NT2/D1 (cell line): ENCODE data around the gene HYDIN.

Experiments used
- DNase-seq: peaks from one replicate; pipeline ENCODE4 v3.0.0-alpha.2; 2011; ENCODE audit warnings: low read depth, low spot score
- H3K27me3 ChIP-seq: 2 replicates; pipeline ENCODE4 v1.6.0; 2011; ENCODE audit warnings: mild to moderate bottlenecking; ENCODE audit not compliant: insufficient read length, insufficient read depth
- H3K36me3 ChIP-seq: 2 replicates; pipeline ENCODE4 v1.6.1; 2011; ENCODE audit warnings: mild to moderate bottlenecking, low read length, mixed read lengths; ENCODE audit not compliant: insufficient read depth, insufficient read length
- H3K4me1 ChIP-seq: 2 replicates; pipeline ENCODE4 v1.5.1; 2011; ENCODE audit not compliant: insufficient read depth, insufficient read length
- H3K4me3 ChIP-seq: 2 replicates; pipeline ENCODE4 v1.5.1; 2011; ENCODE audit warnings: low read depth; ENCODE audit not compliant: insufficient read length
- H3K9ac ChIP-seq: 2 replicates; pipeline ENCODE4 v1.6.0; 2011; ENCODE audit warnings: low read depth; ENCODE audit not compliant: insufficient read length
- H3K9me3 ChIP-seq: 2 replicates; pipeline ENCODE4 v1.5.1; 2011; ENCODE audit warnings: mild to moderate bottlenecking, low read length; ENCODE audit not compliant: insufficient read depth
- SUZ12 ChIP-seq: IDR thresholded peaks from 2 replicates; pipeline ENCODE4 v1.6.1; 2011; ENCODE audit not compliant: insufficient read length, insufficient read depth; ENCODE audit errors: extremely low read depth
- YY1 ChIP-seq: IDR thresholded peaks from 2 replicates; pipeline ENCODE4 v1.6.1; 2011; ENCODE audit not compliant: insufficient read length, insufficient read depth
- ZNF274 ChIP-seq: IDR thresholded peaks from 2 replicates; pipeline ENCODE4 v1.6.1; 2011; ENCODE audit warnings: mild to moderate bottlenecking, low read depth, low read length

Gene HYDIN

DNA sequence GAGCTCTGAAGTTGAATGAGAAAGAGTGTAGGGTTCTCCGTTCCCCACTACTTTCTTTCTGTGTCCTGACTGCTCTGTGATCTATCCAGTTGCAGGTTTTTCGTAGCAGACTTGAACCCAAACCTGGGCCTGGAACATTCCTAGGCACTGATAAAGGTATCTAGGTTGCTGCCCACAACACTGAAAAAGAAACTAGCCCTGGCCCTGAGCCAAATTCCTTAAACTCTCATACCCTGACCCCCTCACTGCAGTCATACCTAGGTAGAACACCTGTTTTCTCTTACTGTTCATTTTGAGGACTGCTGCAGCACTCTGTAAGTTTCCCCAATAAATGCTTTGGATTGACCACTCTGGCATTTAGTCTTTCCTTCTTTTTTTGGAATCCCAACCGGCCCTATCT lies 5.4 kb downstream of the HYDIN start:
- TF ChIP-seq SUZ12 (no peak), ZNF274 (no peak)
- Histone ChIP-seq H3K27me3 (no peaks in the 10 kb centered on the region), H3K4me3 (no peak overlapping the region), H3K9me3 (peaks cover 47% of the 10 kb centered on the region), H3K36me3 (no peaks in the 10 kb centered on the region), H3K4me1 (no peaks in the 10 kb centered on the region), H3K9ac (no peak overlapping the region)
- DNase-seq: no peak

DNA sequence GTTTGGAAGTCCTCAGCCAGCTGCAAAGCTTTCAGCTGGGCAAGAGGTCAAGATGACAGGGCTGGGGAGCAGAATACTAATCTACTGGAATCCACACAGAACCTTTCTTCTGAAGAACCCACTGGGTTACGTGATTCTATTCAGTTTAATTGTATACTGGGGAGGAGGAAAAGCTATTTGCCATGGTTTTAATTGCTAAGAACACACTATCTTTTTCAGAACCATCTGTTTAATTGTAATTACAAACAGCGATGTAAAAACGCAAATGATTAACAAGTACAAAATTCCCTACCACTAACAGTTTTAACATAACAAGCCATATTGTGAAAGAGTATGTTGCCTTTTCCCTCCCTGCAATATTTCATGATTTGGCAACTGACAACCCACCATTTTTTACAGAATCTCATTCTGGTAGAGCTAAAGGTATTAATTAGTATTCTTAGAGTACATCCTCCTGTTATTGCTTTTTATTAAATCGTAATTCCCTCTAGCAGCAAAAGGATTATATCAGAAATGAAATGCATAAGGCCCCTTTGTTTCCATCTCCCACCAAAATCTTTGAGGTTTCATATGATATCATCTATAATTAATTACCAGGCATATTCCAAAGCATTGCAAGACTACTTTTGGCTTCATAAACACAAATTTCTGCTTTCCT lies 12.1 kb downstream of the HYDIN start:
- Histone ChIP-seq H3K9ac (no peak overlapping the region), H3K9me3 (peaks cover 10% of the 10 kb centered on the region), H3K27me3 (no peaks in the 10 kb centered on the region), H3K36me3 (no peaks in the 10 kb centered on the region), H3K4me3 (no peak overlapping the region), H3K4me1 (no peaks in the 10 kb centered on the region)
- TF ChIP-seq SUZ12 (no peak), ZNF274 (no peak), YY1 (no peak)
- DNase-seq: no peak

GRCh38 chr16:71217506-71217905 lies 13.0 kb downstream of the HYDIN start:
- no peaks in the 10 kb centered on the region for H3K27me3 ChIP-seq
- H3K4me1 ChIP-seq: no peaks in the 10 kb centered on the region
- no peaks in the 10 kb centered on the region for H3K36me3 ChIP-seq
- H3K9me3 ChIP-seq: peaks cover 9% of the 10 kb centered on the region
- TF ChIP-seq SUZ12 (no peak), YY1 (no peak), ZNF274 (no peak)
- no peak overlapping the region for H3K9ac ChIP-seq
- H3K4me3 ChIP-seq: no peak overlapping the region
- DNase-seq: no peak

- TF ChIP-seq ZNF274: no peak
- no peak for TF ChIP-seq SUZ12
- no peak for TF ChIP-seq YY1
- no peak overlapping the region for H3K9ac ChIP-seq
- no peaks in the 10 kb centered on the region for H3K36me3 ChIP-seq
- no peak overlapping the region for H3K4me3 ChIP-seq
- peaks cover under 1% of the 10 kb centered on the region; the same call in 1 of the 2 replicates for H3K9me3 ChIP-seq
- no peaks in the 10 kb centered on the region for H3K4me1 ChIP-seq
- no peak for DNase-seq
- H3K27me3 ChIP-seq: no peaks in the 10 kb centered on the region
Measured at GRCh38 chr16:71216714-71217113, 13.8 kb downstream of the HYDIN start.

GRCh38 chr16:71214746-71215381 lies 15.7 kb downstream of the HYDIN start:
- DNase-seq: no peak
- no peaks in the 10 kb centered on the region for H3K27me3 ChIP-seq

DNA sequence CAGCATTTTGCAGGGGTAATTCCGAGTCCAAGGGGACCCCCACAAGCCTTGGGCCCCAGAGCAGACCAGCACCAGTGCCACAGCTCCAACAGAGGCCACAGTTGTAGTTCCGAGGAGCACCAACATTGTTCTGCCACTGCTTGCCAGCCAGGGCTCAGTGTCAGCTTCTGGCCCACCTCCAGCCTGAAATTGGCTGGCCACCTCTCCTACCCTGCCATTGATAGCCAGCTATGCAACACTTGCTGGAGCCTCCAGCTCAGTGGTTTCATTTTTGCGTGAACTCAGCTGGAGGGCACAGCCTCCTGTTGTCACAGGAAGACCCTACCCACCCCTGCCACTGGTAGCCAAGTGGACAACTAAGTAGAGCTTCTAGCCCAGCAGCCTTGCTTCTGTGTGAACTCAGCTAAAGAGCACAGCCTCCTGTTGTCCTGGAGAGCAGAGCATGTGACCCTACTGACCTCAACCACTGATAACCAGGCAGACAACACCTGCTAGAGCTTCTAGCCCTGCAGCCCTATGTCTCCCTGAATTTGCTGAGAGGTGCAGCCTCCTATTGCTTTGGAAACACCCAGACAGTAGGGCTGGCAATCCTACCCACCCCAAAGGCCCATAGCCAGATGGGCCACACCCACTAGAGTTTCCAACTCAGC lies 24.9 kb downstream of the HYDIN start:
- TF ChIP-seq SUZ12 (no peak), ZNF274 (no peak), YY1 (no peak)
- no peak overlapping the region for H3K9ac ChIP-seq
- H3K9me3 ChIP-seq: peaks cover 11% of the 10 kb centered on the region; the same call in 1 of the 2 replicates
- DNase-seq: no peak
- H3K27me3 ChIP-seq: no peaks in the 10 kb centered on the region
- H3K4me3 ChIP-seq: no peak overlapping the region
- no peaks in the 10 kb centered on the region for H3K36me3 ChIP-seq
- H3K4me1 ChIP-seq: no peaks in the 10 kb centered on the region

More at GRCh38 chr16:71214746-71215381, 15.7 kb downstream of the HYDIN start:
- no peak overlapping the region for H3K4me3 ChIP-seq
- TF ChIP-seq YY1: no peak
- no peak for TF ChIP-seq SUZ12
- TF ChIP-seq ZNF274: no peak
- no peaks in the 10 kb centered on the region for H3K9me3 ChIP-seq
- no peak overlapping the region for H3K9ac ChIP-seq
- no peaks in the 10 kb centered on the region for H3K36me3 ChIP-seq
- H3K4me1 ChIP-seq: no peaks in the 10 kb centered on the region

GRCh38 chr16:71203631-71204030 lies 26.9 kb downstream of the HYDIN start:
- TF ChIP-seq YY1: no peak
- no peak for TF ChIP-seq SUZ12
- TF ChIP-seq ZNF274: no peak
- Histone ChIP-seq H3K9me3 (peaks cover 19% of the 10 kb centered on the region; the same call in 1 of the 2 replicates), H3K4me3 (no peak overlapping the region), H3K9ac (no peak overlapping the region), H3K36me3 (no peaks in the 10 kb centered on the region), H3K27me3 (no peaks in the 10 kb centered on the region), H3K4me1 (no peaks in the 10 kb centered on the region)
- DNase-seq: no peak
